H1 (cell line): Measurements from ENCODE around the gene LTO1. TPM values are rescaled to one million over a fixed set of nuclear protein-coding genes. Genes with fewer than 3 reads are reported as not detected.

Experiments
- CBX5 ChIP-seq: fragments of 300-800, 300-1000 bp; sonication (generic); IDR thresholded peaks from 2 replicates; pipeline ENCODE4 v1.7.1; 2016; ENCODE audit warnings: antibody characterized with exemption, low read length, low read depth
- JUN ChIP-seq: IDR thresholded peaks from 2 replicates; pipeline ENCODE4 v1.6.1; 2011; ENCODE audit warnings: low read depth, mild to moderate bottlenecking, improper control_type of control experiment, low read length
- RFX5 ChIP-seq: IDR thresholded peaks from 2 replicates; pipeline ENCODE4 v1.6.1; 2011; ENCODE audit warnings: low read depth, low read length, improper control_type of control experiment, borderline replicate concordance
- polyA plus RNA-seq, 7 experiments: library from polyadenylated mRNA; depleted of rRNA in 3 of 7; stranded (reverse) in 5 of 7; unstranded in 2 of 7; fragments of >200 nt in 5 of 7; fragments of 200-250 nt in 2 of 7; gene quantifications; 1 replicate in 5 of 7; 2 replicates in 1 of 7; 4 replicates in 1 of 7; pipeline versions ENCODE4 v1.2.1 to v1.2.3, GENCODE V29; 2011 to 2013; ENCODE audit warnings: missing spikeins in 2 of 7, mixed read lengths in 2 of 7
- total RNA-seq: library from RNA; stranded (reverse); fragmentation: NEBNext Ultra II Directional; extraction: Animal tissue kit (Norgen Biotek cat#: 25700); gene quantifications from 2 replicates; pipeline ENCODE4 v1.2.1, GENCODE V29; 2021
- TF ChIP-seq, protein P1 (sequence below): fragments of 300-600 bp; sonication (generic); IDR thresholded peaks from 2 replicates; pipeline ENCODE4 v1.7.1; 2012; ENCODE audit warnings: low read length, moderate library complexity, mild to moderate bottlenecking, inconsistent platforms; ENCODE audit not compliant: insufficient replicate concordance

Gene LTO1
- total and polyA plus RNA-seq, 2 of the 8 experiments (the other 6 are each of a cell fraction or from before 2014, with no cell fraction given), result 15.4 to 21.3 TPM

- no peak for TF ChIP-seq CBX5
- TF ChIP-seq, protein P1, sequence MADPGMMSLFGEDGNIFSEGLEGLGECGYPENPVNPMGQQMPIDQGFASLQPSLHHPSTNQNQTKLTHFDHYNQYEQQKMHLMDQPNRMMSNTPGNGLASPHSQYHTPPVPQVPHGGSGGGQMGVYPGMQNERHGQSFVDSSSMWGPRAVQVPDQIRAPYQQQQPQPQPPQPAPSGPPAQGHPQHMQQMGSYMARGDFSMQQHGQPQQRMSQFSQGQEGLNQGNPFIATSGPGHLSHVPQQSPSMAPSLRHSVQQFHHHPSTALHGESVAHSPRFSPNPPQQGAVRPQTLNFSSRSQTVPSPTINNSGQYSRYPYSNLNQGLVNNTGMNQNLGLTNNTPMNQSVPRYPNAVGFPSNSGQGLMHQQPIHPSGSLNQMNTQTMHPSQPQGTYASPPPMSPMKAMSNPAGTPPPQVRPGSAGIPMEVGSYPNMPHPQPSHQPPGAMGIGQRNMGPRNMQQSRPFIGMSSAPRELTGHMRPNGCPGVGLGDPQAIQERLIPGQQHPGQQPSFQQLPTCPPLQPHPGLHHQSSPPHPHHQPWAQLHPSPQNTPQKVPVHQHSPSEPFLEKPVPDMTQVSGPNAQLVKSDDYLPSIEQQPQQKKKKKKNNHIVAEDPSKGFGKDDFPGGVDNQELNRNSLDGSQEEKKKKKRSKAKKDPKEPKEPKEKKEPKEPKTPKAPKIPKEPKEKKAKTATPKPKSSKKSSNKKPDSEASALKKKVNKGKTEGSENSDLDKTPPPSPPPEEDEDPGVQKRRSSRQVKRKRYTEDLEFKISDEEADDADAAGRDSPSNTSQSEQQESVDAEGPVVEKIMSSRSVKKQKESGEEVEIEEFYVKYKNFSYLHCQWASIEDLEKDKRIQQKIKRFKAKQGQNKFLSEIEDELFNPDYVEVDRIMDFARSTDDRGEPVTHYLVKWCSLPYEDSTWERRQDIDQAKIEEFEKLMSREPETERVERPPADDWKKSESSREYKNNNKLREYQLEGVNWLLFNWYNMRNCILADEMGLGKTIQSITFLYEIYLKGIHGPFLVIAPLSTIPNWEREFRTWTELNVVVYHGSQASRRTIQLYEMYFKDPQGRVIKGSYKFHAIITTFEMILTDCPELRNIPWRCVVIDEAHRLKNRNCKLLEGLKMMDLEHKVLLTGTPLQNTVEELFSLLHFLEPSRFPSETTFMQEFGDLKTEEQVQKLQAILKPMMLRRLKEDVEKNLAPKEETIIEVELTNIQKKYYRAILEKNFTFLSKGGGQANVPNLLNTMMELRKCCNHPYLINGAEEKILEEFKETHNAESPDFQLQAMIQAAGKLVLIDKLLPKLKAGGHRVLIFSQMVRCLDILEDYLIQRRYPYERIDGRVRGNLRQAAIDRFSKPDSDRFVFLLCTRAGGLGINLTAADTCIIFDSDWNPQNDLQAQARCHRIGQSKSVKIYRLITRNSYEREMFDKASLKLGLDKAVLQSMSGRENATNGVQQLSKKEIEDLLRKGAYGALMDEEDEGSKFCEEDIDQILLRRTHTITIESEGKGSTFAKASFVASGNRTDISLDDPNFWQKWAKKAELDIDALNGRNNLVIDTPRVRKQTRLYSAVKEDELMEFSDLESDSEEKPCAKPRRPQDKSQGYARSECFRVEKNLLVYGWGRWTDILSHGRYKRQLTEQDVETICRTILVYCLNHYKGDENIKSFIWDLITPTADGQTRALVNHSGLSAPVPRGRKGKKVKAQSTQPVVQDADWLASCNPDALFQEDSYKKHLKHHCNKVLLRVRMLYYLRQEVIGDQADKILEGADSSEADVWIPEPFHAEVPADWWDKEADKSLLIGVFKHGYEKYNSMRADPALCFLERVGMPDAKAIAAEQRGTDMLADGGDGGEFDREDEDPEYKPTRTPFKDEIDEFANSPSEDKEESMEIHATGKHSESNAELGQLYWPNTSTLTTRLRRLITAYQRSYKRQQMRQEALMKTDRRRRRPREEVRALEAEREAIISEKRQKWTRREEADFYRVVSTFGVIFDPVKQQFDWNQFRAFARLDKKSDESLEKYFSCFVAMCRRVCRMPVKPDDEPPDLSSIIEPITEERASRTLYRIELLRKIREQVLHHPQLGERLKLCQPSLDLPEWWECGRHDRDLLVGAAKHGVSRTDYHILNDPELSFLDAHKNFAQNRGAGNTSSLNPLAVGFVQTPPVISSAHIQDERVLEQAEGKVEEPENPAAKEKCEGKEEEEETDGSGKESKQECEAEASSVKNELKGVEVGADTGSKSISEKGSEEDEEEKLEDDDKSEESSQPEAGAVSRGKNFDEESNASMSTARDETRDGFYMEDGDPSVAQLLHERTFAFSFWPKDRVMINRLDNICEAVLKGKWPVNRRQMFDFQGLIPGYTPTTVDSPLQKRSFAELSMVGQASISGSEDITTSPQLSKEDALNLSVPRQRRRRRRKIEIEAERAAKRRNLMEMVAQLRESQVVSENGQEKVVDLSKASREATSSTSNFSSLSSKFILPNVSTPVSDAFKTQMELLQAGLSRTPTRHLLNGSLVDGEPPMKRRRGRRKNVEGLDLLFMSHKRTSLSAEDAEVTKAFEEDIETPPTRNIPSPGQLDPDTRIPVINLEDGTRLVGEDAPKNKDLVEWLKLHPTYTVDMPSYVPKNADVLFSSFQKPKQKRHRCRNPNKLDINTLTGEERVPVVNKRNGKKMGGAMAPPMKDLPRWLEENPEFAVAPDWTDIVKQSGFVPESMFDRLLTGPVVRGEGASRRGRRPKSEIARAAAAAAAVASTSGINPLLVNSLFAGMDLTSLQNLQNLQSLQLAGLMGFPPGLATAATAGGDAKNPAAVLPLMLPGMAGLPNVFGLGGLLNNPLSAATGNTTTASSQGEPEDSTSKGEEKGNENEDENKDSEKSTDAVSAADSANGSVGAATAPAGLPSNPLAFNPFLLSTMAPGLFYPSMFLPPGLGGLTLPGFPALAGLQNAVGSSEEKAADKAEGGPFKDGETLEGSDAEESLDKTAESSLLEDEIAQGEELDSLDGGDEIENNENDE, result no peak
- TF ChIP-seq RFX5, result no peak
- no peak for TF ChIP-seq JUN
Measured at GRCh38 chr11:69662806-69663205, 12.3 kb downstream of the LTO1 start (continued).
